Kidney (tissue), 14 donors: ENCODE measurements around the gene HSD17B13. TPM values are rescaled to one million over a fixed set of nuclear protein-coding genes. Genes with fewer than 3 reads are reported as not detected.
A peak's percentile ranks its signal among the peaks of the same experiment; 100 is the strongest.
"Not testable (repeated sequence)": the region's sequence is repeated elsewhere in the genome, so short reads cannot be mapped to it uniquely, and the experiment has no call there.

Source experiments
- DNase-seq, 5 donors: peaks; one replicate each; pipeline ENCODE4 v3.0.0-alpha.2; 2013 to 2020
- FAIRE-seq: peaks from 2 replicates; lab custom pipeline; 2012; peaks lifted over from hg19 to GRCh38; lab: Jason Lieb, UNC
- H3K27ac ChIP-seq, 2 donors: one replicate each; pipeline ENCODE4 v1.7.0; 2013; ENCODE audit warnings: low read depth in 2 of 2, low read length in 2 of 2, inconsistent platforms in 1 of 2
- H3K27me3 ChIP-seq: one replicate; pipeline ENCODE4 v1.7.1; 2013; ENCODE audit warnings: low read length, inconsistent platforms; ENCODE audit not compliant: control insufficient read depth, insufficient read depth
- H3K36me3 ChIP-seq, 3 donors: one replicate each; pipeline versions ENCODE4 v1.7.0 to v1.7.1; 2013; ENCODE audit warnings: low read length in 3 of 3, control low read depth in 1 of 3, inconsistent platforms in 1 of 3; ENCODE audit not compliant: insufficient read depth in 3 of 3, control insufficient read depth in 2 of 3
- H3K4me1 ChIP-seq, 3 donors: one replicate each; pipeline versions ENCODE4 v1.7.0 to v1.7.1; 2013; ENCODE audit warnings: low read length in 3 of 3, inconsistent platforms in 1 of 3, low read depth in 1 of 3; ENCODE audit not compliant: control insufficient read depth in 2 of 3, insufficient read depth in 2 of 3
- H3K4me3 ChIP-seq, 3 donors: one replicate each; pipeline versions ENCODE4 v1.7.0 to v1.8.1; 2013; ENCODE audit warnings: low read length in 3 of 3, control low read depth in 1 of 3, inconsistent platforms in 1 of 3
- H3K9ac ChIP-seq, 3 donors: one replicate each; pipeline versions ENCODE4 v1.7.0 to v1.7.1; 2013; ENCODE audit warnings: low read length in 3 of 3, control low read depth in 1 of 3, inconsistent platforms in 1 of 3
- H3K9me3 ChIP-seq, 3 donors: one replicate each; pipeline versions ENCODE4 v1.7.0 to v1.7.1; 2013; ENCODE audit warnings: low read length in 3 of 3, control low read depth in 1 of 3, inconsistent platforms in 1 of 3; ENCODE audit not compliant: control insufficient read depth in 2 of 3, insufficient read depth in 1 of 3
- intact Hi-C: fragments of 100-400 bp; cut with DNase I; formaldehyde crosslinking; loops from one replicate; pipeline ENCODE4 v1.11.1; 2022
- polyA plus RNA-seq: library from polyadenylated mRNA; stranded (reverse); fragments of 350-450 nt; fragmentation: Illumina TruSeq; extraction: RNeasy Lipid Tissue Mini Kit (QIAGEN cat#74804); gene quantifications from one replicate; pipeline ENCODE4 v1.2.3, GENCODE V29; 2014; ENCODE audit warnings: low read depth, low replicate concordance; ENCODE audit not compliant: insufficient read depth
- total RNA-seq: library from RNA; stranded (reverse); fragmentation: NEBNext Ultra II Directional; extraction: Animal tissue kit (Norgen Biotek cat#: 25700); gene quantifications from one replicate; pipeline ENCODE4 v1.2.1, GENCODE V29; 2021
- TF ChIP-seq, protein P1 (sequence below): IDR thresholded peaks from 3 replicates; pipeline ENCODE4 v1.5.1; 2012; ENCODE audit warnings: mild to moderate bottlenecking, moderate library complexity, borderline replicate concordance; ENCODE audit not compliant: insufficient read depth; ENCODE audit errors: extremely low read depth
- donor health status: control.
- donor health status: control.
- donor health status: control.
- donor health status: control.
- donor health status: control.
- donor health status: DM: yes; HTN: yes; CAD: no.
- donor health status: Normal renal cell carcinoma (clear cell type).

The HSD17B13 gene
- total and polyA plus RNA-seq, 2 donors from 2014 or later, result not detected

DNA sequence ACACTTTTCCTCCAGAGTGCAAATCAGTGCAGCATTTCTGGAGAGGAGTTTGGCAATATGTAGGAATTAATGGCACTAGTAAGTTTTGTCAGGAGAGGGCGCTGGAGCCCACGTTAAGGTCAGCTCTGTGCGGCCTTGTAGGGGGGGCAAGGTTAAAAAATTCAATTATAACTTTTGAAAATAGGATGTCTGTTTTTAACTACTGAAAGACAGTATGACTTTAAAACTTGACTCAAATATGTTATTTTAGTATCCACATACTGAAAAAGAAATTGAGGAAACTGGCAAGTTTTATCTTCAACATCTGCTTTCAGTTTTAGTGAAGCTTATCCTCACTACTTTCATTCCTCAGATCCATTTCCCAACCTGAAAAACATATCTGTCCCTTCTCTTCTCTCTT lies 30.9 kb upstream of the HSD17B13 start:
- no peak overlapping the region for H3K27ac ChIP-seq
- intact Hi-C loops, result no loop called here
- peak in 3 of 5 donors; percentile 15 to 59 (median 15) for DNase-seq
- no peaks in the 10 kb centered on the region for H3K36me3 ChIP-seq
- no peak overlapping the region for H3K4me3 ChIP-seq
- H3K9me3 ChIP-seq, result no peaks in the 10 kb centered on the region
- TF ChIP-seq, protein P1, sequence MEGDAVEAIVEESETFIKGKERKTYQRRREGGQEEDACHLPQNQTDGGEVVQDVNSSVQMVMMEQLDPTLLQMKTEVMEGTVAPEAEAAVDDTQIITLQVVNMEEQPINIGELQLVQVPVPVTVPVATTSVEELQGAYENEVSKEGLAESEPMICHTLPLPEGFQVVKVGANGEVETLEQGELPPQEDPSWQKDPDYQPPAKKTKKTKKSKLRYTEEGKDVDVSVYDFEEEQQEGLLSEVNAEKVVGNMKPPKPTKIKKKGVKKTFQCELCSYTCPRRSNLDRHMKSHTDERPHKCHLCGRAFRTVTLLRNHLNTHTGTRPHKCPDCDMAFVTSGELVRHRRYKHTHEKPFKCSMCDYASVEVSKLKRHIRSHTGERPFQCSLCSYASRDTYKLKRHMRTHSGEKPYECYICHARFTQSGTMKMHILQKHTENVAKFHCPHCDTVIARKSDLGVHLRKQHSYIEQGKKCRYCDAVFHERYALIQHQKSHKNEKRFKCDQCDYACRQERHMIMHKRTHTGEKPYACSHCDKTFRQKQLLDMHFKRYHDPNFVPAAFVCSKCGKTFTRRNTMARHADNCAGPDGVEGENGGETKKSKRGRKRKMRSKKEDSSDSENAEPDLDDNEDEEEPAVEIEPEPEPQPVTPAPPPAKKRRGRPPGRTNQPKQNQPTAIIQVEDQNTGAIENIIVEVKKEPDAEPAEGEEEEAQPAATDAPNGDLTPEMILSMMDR, result peak; percentile 43
- peak; percentile 38 for FAIRE-seq
- H3K9ac ChIP-seq, result no peak overlapping the region
- H3K4me1 ChIP-seq, result no peaks in the 10 kb centered on the region
- H3K27me3 ChIP-seq, result no peaks in the 10 kb centered on the region

DNA sequence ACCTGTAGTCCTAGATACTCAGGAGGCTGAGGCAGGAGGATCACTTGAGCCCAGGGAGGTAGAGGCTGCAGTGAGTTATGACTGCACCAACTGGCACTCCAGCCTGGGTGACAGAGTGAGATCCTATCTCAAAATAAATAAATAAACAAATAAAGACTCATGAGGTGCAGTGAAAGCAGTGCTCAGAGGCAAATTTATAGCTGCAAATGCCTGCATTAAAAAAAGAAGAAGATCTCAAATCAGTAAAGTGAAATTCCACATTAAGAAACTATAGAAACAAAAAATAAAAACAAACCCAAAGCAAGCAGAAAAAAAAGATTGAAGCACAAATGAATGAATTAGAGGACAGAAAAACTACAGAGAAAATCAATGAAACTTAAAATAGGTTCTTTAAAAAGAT lies 22.5 kb upstream of the HSD17B13 start:
- Histone ChIP-seq H3K4me3 (no peak overlapping the region), H3K9ac (no peak overlapping the region), H3K27me3 (no peaks in the 10 kb centered on the region), H3K27ac (no peak overlapping the region), H3K36me3 (no peaks in the 10 kb centered on the region), H3K9me3 (peaks cover 0 to 11% (median 0%) of the 10 kb centered on the region in 3 donors), H3K4me1 (no peaks in the 10 kb centered on the region)
- no peak for FAIRE-seq
- intact Hi-C loops, result no loop called here
- TF ChIP-seq, protein P1, result no peak
- DNase-seq, result no peak

DNA sequence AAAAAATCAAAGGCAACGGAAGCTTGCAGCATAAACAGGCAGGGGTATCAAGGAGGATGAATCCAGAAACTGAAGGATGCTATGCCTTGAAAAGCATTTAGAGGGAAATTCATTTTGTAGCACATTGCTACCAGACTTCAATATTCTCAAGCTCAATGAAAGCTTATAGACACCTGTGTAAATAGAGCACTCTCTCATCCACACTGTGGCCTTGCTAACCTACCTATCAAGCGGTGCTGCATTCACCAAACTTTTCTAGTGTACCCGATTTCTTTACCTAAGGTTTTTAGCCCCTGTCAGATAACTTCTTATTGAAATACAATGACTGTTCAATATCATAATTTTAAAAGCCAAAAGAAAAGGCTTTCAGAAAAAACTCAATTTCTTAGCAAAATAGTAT lies 20.2 kb upstream of the HSD17B13 start:
- H3K4me3 ChIP-seq, result no peak overlapping the region
- DNase-seq (no peak), FAIRE-seq (no peak)
- peaks cover 0 to 11% (median 0%) of the 10 kb centered on the region in 3 donors for H3K9me3 ChIP-seq
- H3K27me3 ChIP-seq, result no peaks in the 10 kb centered on the region
- H3K27ac ChIP-seq, result no peak overlapping the region
- no peak overlapping the region for H3K9ac ChIP-seq
- H3K4me1 ChIP-seq, result no peaks in the 10 kb centered on the region
- TF ChIP-seq, protein P1, result no peak
- intact Hi-C loops, result no loop called here
- peaks cover 0 to 2% (median 2%) of the 10 kb centered on the region in 3 donors for H3K36me3 ChIP-seq

DNA sequence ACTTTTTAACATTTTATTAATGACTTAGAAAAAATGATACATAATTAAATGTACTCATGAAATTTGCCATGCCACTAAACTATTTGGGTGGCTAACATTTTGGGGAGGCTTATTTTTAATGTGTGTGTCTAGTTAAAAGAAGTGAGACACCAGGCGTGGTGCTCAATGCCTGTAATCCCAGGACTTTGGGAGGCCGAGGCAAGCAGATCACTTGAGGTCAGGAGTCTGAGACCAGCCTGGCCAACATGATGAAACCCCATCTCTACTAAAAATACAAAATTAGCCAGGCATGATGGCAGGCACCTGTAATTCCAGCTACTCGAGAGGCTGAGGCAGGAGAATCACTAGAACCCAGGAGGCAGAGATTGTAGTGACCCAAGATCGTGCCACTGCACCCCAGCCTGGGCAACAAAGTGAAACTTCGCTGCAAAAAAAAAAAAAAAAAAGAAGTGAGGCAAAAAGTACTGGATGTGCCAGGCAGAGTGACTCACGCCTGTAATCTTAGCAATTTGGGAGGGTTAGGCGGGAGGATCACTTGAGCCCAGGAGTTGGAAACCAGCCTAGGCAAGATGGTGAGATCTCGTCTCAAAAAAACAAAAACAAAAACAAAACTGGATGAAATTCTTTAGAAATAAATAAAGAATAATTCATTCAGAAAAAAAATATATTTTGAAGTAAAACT lies 19.4 kb upstream of the HSD17B13 start:
- H3K27ac ChIP-seq, H3K4me3 ChIP-seq, H3K9ac ChIP-seq, H3K27me3 ChIP-seq, intact Hi-C loops, H3K4me1 ChIP-seq, DNase-seq, H3K36me3 ChIP-seq: not testable (repeated sequence)
- peak; percentile 32 for FAIRE-seq
- H3K9me3 ChIP-seq, result peaks cover 0 to 11% (median 0%) of the 10 kb centered on the region in 3 donors
